Activated CD4-positive, alpha-beta T cell treated with anti-CD3 and anti-CD28 coated beads, Interleukin-10, Interleukin-2, amounts not matched to agents 100 ng/mL and 50 ng/mL, durations not matched to agents 16 hours and 8 hours (primary cell): ENCODE data around the gene CNIH1.

Experiments used
- DNase-seq: peaks from one replicate; pipeline ENCODE4 v3.0.0-alpha.2; 2020

CNIH1 gene

GRCh38 chr14:54377501-54377900 lies 63.7 kb downstream of the CNIH1 start:
- DNase-seq, result no peak

GRCh38 chr14:54374117-54374884 lies 66.9 kb downstream of the CNIH1 start:
- no peak for DNase-seq
